ENCODE results near the gene NABP2. TPM values are rescaled to one million over a fixed set of nuclear protein-coding genes. Genes with fewer than 3 reads are reported as not detected.

NABP2 gene
- total RNA-seq, 4 donors from 2014 or later, result 17.2 to 31.0 (median 21.6) TPM

DNA sequence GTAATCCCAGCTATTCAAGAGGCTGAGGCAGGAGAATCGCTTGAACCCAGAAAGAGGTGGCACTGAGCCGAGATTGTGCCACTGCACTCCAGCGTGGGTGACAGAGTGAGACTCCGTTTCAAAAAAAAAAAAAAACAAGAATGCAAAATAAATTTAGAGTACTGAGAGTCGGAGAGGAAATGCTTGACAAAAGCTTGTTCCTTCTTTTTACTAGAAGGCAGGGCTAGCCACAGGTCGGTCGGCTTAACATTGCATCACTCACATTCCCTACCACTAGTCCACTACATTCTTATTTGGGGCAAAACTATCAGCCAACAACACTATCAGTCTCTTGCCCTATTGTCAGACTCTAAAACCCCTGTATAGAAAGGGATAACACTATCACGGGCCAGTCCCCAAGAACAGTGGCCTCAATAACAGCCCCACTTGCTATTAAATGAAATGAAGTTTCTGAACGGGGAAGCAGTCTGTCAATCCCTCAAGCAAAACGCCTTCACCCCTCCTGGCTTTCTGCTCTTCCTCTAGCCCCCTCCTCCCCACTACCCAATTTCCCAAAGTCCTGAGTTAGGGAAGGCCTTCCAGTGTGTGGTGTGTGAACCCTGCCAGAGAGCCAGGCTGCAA lies 3.4 kb upstream of the NABP2 start:
- H3K4me1 ChIP-seq, result peaks cover 33 to 69% (median 37%) of the 10 kb centered on the region in 3 donors
- TF ChIP-seq POLR2A (IDR thresholded peaks at IDR 0.05), result no peak
- TF ChIP-seq, protein P1, sequence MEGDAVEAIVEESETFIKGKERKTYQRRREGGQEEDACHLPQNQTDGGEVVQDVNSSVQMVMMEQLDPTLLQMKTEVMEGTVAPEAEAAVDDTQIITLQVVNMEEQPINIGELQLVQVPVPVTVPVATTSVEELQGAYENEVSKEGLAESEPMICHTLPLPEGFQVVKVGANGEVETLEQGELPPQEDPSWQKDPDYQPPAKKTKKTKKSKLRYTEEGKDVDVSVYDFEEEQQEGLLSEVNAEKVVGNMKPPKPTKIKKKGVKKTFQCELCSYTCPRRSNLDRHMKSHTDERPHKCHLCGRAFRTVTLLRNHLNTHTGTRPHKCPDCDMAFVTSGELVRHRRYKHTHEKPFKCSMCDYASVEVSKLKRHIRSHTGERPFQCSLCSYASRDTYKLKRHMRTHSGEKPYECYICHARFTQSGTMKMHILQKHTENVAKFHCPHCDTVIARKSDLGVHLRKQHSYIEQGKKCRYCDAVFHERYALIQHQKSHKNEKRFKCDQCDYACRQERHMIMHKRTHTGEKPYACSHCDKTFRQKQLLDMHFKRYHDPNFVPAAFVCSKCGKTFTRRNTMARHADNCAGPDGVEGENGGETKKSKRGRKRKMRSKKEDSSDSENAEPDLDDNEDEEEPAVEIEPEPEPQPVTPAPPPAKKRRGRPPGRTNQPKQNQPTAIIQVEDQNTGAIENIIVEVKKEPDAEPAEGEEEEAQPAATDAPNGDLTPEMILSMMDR (IDR thresholded peaks at IDR 0.05), result no peak
- no peaks in the 10 kb centered on the region for H3K27me3 ChIP-seq
- no peak for DNase-seq
- peak overlapping the region; percentile 73 to 89 (median 83) for H3K4me3 ChIP-seq
- intact Hi-C loops (cut with DNase I), result no loop called here
- H3K27ac ChIP-seq, result peak overlapping the region; percentile 94 to 99 (median 98)
- no peaks in the 10 kb centered on the region for H3K9me3 ChIP-seq
- 6 to 7% methylated on average over 10 of the region's 10 CpGs for WGBS, 2 donors
- H3K36me3 ChIP-seq, result peaks cover 0 to 26% (median 0%) of the 10 kb centered on the region in 3 donors

DNA sequence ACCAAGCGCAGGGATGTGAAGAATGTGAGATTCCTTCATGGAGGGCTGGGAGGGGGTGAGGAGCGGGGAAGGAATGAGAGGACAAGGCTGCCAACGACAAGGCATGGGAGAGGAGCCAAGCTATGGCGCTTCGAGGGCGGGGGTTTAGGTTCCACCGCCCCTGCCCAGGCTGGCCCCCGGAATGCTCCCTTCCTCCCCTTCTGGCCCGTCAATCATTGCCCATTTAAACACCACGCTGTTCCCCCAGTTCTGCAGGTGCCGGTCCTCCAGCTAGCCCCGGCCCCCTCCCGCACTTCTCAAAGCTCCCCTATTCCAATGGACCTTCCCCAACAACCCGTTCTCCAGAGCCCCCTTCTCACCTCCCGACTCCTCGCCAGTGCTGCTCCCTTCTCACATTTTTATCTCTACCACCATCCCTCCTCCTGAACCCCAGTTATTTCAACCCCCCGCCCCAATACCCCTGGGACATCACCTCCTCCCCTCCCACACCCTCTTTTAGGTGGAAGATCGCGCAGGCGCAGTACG lies 2.8 kb upstream of the NABP2 start:
- DNase-seq, result no peak
- no peak for TF ChIP-seq POLR2A (IDR thresholded peaks at IDR 0.05)
- intact Hi-C loops (cut with DNase I), result no loop called here

DNA sequence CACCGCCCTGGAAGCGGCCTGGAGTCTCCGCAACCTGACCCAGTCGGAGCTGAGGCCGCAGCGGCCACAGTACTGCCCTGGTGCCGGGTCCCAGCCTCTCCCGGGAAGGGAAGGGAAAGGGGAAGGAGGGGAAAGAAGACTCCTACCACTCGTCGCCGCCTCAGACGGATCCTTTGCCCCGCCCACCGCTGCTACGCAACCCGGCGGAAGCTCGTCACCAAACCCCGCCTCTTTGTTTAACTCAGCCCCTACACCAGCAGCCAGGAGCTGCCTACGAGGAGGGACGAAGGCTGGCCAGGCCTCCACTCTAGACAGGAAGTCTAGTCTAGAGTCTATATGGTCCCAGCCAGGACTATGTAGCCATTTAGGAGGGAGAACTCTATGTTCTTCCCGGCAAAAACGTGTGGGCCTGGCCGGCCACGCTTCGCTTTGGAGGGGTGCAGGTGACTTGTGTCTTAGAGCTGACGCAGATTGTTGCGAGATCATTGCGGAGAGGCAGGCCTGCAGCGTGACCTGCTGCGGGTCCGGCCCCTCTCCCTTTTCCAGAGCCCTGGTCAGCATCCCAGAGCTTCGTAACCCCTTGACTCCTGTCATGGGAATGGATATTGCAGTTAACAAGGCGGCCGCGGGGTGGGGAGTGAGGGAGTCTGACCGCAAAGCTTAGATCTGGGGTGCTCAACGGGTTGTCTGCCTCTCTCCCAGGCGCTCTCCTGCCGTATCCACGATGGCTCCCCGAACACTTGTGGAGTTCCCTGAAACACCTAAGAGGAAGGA lies 2.2 kb upstream of the NABP2 start, which contains the start of gene RNF41:
Gene RNF41 (minus strand): TSS at position 166 of the 774 bp plus-strand sequence. CDS start 7,875 bp downstream, outside the sequence.
- peak within 1 kb of the TSS; percentile 73 to 89 (median 83) for H3K4me3 ChIP-seq
- H3K27me3 ChIP-seq, result no peaks in the 10 kb centered on the region
- peaks cover 0 to 26% (median 0%) of the 10 kb centered on the region in 3 donors for H3K36me3 ChIP-seq
- H3K4me1 ChIP-seq, result peaks cover 33 to 69% (median 37%) of the 10 kb centered on the region in 3 donors
- 1 to 2% methylated on average over 29 to 32 of the region's 42 CpGs for WGBS, 2 donors
- peak; percentile 83 for DNase-seq
- intact Hi-C loops (cut with DNase I), result no loop called here
- no peaks in the 10 kb centered on the region for H3K9me3 ChIP-seq
- TF ChIP-seq, protein P1 (IDR thresholded peaks at IDR 0.05), result peak in 2 of 6 experiments; percentile 9 to 20
- peak in 3 of 4 donors; percentile 94 to 98 (median 98) for TF ChIP-seq POLR2A (IDR thresholded peaks at IDR 0.05)
- H3K27ac ChIP-seq, result peak within 1 kb of the TSS; percentile 94 to 99 (median 98)

More for the DNA sequence above, 2.8 kb upstream of the NABP2 start:
- no peaks in the 10 kb centered on the region for H3K27me3 ChIP-seq
- no peaks in the 10 kb centered on the region for H3K9me3 ChIP-seq
- peaks cover 0 to 26% (median 0%) of the 10 kb centered on the region in 3 donors for H3K36me3 ChIP-seq
- peaks cover 33 to 69% (median 37%) of the 10 kb centered on the region in 3 donors for H3K4me1 ChIP-seq
- 0% methylated on average over 15 to 21 of the region's 21 CpGs for WGBS, 2 donors
- peak overlapping the region; percentile 94 to 99 (median 98) for H3K27ac ChIP-seq
- H3K4me3 ChIP-seq, result peak overlapping the region; percentile 73 to 89 (median 83)

DNA sequence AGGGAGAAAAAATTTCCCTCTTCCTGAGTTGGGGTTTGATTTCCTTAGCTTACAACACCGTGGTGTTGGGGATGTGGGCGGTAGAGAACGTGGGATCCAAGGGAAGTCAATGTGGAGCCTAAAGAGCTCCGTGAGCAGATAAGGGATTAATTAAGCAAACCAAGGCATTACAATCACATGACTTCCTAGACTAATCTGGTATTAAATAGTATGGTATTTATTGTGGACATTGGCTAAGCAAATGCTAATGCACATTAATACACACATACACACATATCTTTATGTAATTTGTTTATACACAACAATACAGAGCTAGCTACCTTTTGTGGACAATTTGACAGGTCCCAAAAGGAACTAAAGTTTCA lies 1.6 kb upstream of the NABP2 start:
- no peak for DNase-seq
- TF ChIP-seq, protein P1 (IDR thresholded peaks at IDR 0.05), result no peak
- TF ChIP-seq POLR2A (IDR thresholded peaks at IDR 0.05), result no peak
- Histone ChIP-seq H3K4me3 (peak overlapping the region; percentile 73 to 89 (median 83)), H3K36me3 (peaks cover 0 to 26% (median 0%) of the 10 kb centered on the region in 3 donors), H3K4me1 (peaks cover 33 to 66% (median 37%) of the 10 kb centered on the region in 3 donors), H3K27ac (peak overlapping the region; percentile 94 to 99 (median 98)), H3K9me3 (no peaks in the 10 kb centered on the region), H3K27me3 (no peaks in the 10 kb centered on the region)
- intact Hi-C loops (cut with DNase I), result no loop called here
- 13 to 17% methylated on average over 4 of the region's 4 CpGs for WGBS, 2 donors

DNA sequence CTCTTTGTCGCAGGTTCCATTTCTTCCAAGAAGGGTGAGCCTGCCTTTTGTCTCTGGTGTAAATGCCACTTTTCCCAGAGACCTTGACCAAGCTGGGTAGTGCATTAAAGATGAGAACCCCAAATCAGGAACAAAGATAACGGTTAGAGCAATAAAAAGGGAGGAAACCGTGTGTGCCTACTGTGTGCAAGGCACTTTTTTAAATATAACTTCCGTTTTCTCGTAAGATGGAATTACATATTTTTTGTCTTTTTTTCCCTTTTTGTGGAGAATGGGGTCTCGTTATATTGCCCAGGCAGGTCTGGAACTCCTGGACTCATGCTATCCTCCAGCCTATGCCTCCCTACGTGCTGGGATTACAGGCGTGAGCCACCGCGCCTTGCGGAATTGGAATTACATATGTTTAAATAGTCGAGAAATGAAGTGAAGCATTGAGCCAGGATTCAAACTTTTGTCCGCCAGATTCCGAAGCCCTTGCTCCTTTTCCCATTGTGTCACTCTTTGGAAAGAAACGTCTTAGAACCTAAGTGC lies 506 bp upstream of the NABP2 start:
- no peaks in the 10 kb centered on the region for H3K27me3 ChIP-seq
- peaks cover 0 to 31% (median 2%) of the 10 kb centered on the region in 3 donors for H3K36me3 ChIP-seq
- no peak for DNase-seq
- H3K9me3 ChIP-seq, result no peaks in the 10 kb centered on the region
- no peak for TF ChIP-seq POLR2A (IDR thresholded peaks at IDR 0.05)
- peak overlapping the region; percentile 67 to 81 (median 69) for H3K4me3 ChIP-seq
- intact Hi-C loops (cut with DNase I), result no loop called here
- peak overlapping the region; percentile 80 to 99 (median 92) for H3K27ac ChIP-seq
- 21 to 26% methylated on average over 15 of the region's 15 CpGs for WGBS, 2 donors
- peaks cover 33 to 59% (median 37%) of the 10 kb centered on the region in 3 donors for H3K4me1 ChIP-seq

All from esophagus squamous epithelium (tissue), 5 donors.